NAMALWA (cell line): ENCODE results near the gene NDEL1.
A peak's percentile ranks its signal among the peaks of the same experiment; 100 is the strongest.
"Not testable (repeated sequence)": the region's sequence is repeated elsewhere in the genome, so short reads cannot be mapped to it uniquely, and the experiment has no call there.

Source experiments
- DNase-seq: peaks from one replicate; pipeline ENCODE4 v3.0.0-alpha.2; 2015; ENCODE audit warnings: low spot score

The NDEL1 gene, protein sequence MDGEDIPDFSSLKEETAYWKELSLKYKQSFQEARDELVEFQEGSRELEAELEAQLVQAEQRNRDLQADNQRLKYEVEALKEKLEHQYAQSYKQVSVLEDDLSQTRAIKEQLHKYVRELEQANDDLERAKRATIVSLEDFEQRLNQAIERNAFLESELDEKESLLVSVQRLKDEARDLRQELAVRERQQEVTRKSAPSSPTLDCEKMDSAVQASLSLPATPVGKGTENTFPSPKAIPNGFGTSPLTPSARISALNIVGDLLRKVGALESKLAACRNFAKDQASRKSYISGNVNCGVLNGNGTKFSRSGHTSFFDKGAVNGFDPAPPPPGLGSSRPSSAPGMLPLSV

DNA sequence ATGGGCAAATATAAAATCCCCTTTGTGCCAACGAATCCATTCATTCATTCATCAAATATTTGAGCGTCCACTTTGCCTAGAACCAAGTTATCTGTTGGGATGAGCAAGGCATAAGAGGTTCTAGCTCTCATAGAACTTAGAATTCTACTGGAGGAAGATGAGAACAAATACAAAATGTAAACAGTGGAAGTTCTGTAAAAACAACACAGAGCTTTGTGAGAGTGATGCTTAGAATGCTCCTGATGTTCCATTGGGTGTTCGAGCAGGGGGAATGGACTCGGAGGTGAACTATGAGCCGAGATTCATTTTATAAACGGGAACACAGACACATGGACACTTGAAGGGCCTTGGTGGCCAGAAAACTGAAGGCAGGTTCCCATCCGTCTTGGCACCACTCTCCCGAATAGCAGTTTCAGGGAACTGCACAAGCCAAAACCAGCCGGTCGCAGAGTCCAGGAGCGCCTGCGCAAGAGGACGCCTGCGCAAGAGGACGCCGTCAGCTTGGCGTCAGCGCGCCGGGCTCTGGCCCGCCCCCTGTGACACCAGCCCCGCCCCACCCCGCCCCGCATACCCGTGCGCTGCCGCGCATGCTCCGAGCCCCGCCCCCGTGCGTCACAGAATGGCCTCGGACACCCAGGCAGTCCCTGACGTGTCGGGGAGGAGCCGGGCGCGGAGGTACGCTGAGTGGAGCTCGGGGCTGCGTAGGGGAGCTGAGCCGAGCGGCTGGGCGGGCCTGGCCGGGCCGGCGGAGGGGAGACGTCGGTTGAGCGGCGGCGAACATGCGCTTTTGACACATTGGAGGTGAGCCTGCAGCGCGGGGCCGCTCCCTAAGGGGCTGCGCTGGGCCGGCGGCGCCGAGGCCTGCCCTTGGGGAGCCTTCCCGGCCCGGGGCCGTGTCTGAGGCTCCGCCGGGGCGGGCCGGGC, at the start of gene NDEL1:
TSS of gene NDEL1 (plus strand) at position 640 of the 924 bp plus-strand sequence. CDS start 8,388 bp downstream, outside the sequence.
- DNase-seq: peak; percentile 93

DNA sequence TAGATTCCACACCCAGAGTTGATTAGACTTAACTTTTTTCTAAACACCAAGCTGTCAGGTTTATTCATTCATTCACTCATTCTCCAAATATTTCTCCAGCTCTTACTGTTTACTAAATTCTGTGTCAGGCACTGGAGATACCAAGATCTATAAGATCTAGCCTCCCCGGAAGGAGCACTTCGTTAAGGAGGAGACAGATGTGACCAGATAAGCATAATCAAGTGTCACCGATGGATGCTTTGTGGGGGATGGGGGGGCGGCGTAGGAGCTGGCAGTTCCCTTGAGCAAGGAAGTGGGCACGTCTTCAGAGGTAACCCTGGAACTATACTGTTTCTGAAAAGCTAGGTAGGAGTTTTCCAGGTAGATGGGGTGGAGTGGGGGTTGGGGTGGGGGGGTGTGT, 48.8 kb upstream of the NDEL1 start:
- DNase-seq: no peak

DNA sequence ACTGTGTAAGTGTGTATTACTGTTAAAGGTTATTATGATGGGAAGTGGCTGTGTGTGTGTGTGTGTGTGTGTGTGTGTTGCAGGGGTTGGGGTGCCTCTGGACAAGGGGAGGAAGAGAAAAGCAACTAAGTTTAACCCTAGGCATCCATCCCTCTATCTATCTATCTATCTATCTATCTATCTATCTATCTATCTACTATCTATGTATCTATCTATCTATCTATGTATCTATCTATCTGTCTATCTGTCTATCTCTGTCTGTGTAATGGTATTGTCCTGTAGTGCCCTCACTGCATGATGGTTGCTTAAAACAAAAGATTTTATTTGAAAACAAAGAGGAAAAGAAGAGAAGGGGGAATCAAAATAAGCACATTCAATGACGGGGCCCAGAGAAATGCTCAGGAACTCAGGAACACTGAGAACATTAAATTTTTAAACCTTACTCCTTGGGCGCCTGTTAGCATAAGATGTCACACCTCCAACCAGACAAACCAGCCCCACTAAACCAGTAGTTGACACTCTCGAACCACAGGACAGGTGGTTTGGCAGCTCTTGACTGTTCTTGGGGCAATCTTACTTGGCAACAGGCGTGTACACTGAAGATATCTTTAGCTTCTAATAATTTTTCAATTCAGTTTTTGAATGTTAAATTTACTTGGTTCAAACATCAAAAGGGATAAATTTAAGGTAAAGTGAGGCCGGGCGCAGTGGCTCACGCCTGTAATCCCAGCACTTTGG, 47.6 kb upstream of the NDEL1 start:
- no peak for DNase-seq

DNA sequence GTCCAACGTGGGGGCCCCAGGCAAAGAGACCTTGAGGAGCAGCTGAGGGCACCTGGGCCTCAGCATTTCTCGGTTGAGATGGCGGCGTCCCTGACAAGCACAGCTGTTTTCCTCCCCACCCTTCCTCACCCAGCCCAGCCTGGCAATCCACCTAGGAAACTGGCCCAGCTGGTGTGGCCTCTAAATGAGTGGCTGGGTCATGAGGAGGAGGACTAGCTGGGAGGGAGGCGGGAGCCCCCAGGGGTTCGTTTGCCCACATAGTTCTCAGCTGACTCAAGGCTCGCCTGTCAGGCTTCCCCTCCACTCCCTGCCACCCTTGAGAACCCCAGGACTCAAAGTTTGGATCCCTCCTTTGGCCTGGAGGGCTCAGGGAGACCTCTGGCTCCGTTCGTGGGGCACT, 44.0 kb upstream of the NDEL1 start:
- no peak for DNase-seq

DNA sequence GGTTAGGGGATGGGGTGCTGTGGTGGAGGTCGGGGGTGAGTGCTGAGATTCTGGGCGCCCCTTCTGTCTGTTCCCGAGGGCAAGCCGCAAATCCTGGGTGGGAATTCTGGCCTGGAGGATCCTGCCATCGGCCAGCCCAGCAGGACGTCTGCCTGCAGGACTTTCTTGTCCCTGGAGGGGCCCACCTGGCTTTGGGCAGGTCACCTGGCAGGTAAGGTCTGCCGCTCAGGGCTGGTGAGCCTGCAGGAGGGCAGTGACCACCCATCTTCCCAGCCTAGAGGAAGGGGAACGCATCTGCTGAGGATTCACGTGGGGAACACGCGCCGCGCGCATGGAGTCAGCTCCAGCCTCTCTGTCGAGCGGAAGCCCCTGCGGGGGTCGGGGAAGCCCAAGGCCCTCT, 43.4 kb upstream of the NDEL1 start:
- DNase-seq: no peak

DNA sequence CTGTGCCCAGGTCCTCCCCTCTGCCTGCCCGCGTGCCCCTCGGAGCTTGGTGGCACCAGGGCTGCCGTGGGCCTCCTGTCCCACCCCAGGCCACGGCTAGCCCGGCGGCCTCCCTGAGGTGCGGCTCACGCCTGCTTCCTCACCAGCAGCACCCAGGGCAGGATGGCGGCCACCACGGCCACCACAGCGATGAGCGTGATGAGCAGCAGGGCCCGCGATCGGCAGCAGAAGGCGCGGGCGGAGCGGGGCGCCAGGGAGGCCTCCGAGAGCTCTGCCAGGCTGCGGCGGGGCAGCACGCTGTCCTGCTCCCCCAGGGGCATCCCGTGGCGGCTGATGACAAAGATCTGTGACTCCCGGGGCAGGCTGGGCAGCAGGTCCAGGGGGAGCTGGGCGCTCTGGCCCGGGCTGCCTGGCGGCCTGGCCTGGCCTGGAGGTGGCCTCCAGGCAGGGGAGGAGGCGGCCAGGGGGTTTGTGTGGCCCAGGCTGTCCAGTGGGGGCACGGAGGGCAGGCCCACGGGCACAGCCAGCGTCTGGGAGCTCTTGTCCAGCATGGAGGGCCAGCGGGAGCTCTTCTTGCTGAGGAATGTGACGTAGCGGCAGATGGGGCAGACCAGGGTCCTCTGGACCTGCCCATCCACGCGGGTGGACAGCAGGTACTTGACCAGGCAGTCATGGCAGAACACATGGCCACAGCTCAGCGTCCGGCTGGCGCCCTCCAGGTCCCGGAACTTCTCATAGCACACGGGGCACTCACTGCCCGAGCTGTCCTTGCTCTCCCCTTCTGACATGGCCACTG, 42.8 kb upstream of the NDEL1 start:
- DNase-seq: no peak

DNA sequence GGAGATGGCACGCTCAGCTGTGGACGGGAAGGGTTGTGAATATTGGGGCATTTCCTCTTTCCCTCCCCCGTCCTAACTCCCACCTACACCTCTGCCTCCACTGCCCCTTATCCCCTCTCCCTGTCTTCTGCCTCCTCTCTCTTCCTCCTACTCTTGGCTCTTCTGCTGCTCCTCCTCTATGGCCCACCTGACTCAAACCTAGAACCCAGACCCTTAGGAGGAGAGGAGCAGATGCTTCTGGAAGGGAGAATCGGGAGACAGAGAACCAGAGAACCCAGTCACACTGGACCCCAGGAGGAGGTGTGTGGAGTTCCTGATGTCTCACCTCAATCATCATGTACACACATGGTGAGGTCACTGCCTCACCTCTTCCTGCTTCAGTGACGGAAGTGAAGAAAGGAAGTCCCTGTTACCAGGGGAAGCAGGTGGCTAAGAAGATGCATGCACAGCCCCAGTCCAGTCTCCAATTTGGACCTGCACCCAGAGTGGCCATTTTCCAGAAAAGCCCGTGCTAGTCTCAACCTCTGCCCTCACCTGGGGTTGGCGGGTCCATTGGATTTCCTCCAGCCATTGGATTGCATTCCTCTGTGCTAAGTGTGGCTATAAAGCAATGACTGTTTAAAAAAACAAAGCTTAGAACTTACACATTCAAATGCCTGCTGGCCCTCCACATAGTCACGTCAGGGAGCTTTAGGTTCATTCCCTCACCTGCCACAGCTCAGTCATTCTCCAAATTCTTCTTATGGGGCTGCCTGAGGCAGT, 42.0 kb upstream of the NDEL1 start:
- DNase-seq: peak; percentile 21

DNA sequence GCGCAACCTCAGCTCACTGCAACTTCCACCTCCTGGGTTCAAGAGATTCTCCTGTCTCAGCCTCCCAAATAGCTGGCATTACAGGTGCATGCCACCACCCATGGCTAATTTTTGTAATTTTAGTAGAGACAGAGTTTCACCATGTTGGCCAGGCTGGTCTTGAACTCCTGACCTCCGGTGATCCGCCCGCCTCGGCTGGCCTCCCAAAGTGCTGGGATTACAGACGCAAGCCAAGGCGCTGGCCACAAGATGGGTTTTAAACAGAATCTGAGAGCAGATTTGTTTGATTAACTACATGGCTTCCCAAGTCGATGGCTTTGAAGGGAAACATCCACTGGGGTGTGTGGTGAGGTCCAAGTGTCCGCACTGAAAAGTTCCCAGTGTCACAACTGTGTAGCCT, 41.2 kb upstream of the NDEL1 start:
- DNase-seq: not testable (repeated sequence)

DNA sequence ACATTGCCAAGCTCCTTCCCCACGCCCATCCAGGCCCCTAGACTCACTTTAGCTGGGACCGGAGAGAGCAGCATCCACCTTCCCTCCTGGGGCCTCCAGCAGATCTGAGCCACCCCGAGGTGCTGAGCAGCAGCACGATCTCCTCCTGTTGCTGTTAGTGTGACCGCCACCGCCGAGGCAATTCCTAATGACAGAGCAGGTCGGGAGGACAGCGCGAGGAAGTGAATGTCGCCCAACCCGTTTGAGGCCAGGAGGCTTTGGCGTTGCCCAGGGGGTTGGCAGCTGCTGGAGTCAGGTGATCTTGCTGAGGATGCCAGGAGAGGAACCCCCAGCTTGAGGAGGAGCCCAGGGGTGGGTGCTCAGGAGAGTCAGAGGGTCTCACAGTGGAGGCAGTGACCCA, 38.0 kb upstream of the NDEL1 start, which contains the start of gene RNF222:
TSS of gene RNF222 (minus strand) at position 192 of the 400 bp plus-strand sequence. CDS start 4,366 bp downstream, outside the sequence.
- DNase-seq: no peak

DNA sequence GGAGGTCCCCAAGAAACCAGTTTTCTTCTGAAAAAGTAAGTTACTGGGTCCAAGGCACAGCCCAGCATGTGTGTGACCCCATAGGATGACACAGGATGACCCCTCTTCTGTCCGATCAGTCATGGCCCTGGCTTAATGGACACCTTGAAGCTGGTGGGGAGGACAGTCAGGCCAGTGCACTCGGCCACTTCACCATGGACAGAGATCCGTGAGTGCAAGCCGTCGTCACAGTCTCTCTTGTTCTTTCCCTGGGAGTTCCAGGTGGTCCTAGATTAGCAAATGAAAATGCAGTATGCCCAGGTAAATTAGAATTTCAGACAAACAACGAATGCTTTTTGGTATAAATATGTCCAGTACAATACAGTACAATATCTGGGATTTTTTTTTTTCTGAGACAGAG, 36.7 kb upstream of the NDEL1 start:
- no peak for DNase-seq

DNA sequence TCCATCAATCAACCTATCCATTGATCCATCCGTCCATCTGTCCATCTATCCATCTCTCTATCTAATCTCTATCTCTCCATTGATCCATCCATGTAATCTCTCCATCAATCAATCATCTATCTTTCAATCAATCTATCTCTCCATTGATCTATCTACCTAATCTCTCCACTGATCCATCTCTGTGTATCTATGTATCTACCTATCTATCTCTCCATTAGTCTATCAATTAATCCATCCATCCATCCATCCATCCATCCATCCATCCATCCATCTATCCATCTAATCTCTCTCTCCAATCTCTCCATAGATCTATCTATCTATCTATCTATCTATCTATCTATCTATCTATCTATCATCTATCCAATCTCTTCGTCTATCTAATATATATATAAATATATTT, 34.6 kb upstream of the NDEL1 start:
- DNase-seq: no peak

DNA sequence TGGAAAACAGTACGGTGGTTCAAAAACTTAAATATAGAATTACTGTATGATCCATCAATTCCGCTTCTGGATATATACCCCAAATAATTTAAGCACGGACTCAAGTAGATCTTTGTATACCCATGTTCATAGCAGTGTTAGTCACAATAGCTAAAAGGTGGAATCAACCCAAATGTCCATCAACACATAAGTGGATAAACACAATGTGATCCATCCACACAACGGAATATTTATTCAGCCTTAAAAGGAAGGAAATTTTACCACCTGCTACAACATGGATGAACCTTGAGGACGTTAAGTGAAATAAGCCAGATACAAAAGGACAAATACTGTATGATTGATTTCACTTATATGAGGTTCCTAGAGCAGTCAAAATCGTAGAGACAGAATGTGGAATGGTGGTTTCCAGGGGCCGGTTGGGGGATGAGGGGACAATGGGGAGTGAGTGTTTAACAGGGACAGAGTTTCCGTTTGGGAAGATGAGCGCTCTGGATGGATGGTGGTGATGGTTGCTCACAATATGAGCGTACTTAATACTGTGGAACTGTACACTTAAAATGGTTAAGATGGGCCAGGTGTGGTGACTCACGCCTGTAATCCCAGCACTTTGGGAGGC, 32.7 kb upstream of the NDEL1 start:
- no peak for DNase-seq

DNA sequence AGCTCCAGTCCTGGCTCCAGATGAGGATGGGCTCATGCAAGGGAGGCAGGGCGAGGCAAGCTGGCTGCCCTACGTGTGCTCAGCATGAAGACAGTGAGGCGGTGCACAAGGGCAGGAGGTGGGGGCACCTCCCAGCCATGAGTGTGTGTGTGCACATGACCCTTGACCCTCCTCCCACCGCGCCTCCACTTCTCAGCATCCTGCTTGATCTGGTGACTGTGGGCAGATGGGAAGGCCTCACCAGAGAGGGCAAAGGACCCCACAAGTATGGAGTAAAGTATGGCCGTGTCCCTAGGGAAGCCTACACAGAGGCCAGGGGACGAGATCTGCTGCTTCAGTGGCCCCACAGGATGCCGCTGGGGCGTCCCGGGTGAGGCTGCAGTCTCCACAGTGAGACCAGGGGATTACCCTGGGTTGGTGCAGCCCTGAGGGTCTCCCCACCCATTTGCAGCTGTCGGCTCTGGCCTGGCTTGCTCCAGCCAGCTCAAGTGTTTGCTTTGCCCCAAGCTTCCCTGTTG, 30.1 kb upstream of the NDEL1 start:
- DNase-seq: no peak

DNA sequence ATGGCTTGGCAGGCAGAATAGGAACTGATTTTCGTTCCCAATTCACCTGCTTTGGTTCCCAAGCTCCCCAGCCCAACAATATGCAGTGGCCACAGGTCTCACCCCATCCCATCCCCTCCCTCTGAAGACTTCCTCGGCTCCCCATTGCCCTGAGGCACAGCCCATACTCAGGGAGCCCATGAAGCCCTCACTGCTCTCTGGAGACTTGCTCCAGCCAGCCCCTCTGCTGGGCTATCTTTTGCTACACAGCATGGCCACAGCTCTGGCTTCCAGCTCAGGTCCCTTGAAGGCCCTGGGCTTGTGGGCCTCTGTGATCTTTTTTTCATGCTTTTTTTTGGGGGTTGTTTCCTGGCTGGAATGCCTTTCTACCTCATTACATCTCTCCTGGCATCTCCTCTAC, 29.5 kb upstream of the NDEL1 start:
- no peak for DNase-seq

DNA sequence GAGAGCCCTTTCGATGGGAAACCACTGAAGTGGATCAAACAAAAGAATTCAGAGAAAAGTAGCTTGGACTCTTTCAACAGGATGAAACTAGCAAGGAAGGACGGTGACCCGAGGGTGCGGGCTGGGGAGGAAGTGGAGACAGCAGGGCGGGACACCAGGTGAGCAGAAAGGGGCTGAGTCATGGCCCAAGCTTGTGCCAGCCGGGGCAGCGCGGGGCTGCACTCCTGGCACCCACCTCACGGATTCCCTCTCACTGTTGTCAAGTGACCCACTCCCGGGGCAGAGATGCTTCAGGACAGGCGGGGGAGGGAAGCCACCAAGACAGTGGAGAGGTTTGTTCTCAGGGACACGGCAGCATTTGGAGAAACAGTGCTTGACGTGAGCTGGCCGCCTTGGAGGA, 27.3 kb upstream of the NDEL1 start:
- DNase-seq: no peak

DNA sequence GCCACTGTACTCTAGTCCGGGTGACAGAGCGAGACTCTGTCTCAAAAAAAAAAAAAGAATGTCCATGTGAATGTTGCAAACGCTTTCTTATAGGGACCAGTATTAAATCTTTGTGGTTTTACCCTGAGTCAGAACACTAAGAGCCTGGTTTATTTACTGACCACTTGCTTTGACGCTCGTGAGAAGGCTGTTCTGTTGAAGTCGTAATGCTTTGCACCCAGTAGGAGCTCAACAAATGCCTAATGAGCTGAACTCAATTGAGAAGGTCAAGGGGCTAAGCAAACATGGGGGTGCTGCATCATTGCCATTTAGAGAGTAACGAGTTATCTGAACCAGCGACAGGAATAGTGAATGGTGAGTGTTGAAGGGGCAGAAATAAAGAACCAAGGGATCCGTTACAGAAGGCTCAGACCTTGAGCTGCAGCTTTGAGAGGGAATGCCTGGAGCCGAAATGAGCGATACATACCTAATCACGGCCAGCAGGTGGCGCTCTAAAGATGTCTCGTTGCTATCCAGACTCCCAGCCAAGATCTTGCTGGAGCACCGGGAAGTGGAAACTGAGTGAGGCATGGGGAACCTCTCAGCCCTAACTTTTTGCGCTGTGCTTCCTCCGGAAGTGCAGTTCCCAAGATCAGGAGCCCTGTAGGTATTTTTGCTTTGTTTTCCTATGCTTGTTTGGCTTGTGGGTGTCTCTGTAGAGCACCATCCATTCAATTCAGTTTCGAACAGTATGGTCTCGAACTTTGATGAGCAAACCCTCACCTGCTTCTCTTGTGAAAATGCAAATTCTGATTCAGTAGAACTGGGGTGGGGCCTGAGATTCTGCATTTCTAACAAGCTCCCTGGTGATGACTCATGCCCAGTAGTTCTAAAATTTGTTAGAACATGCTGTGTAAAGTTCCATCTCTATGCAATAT, 25.5 kb upstream of the NDEL1 start:
- peak; percentile 65 for DNase-seq

DNA sequence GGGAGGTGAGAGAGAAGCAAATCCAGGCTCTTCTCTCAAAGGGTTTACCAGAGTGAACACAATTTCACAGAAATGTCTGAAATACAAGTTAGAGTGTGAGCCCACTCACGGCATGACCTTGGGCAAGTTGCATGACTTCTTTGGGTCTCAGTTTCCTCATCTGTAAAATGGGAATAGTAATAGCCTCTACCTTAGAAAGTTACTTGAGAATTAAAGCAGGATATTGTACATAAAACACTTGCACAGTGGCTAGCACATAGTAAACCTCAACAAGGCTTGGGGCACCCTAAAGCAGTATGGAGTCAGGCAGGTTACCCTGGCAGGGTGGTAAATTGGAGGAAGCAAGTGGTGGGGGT, 24.8 kb upstream of the NDEL1 start:
- no peak for DNase-seq

DNA sequence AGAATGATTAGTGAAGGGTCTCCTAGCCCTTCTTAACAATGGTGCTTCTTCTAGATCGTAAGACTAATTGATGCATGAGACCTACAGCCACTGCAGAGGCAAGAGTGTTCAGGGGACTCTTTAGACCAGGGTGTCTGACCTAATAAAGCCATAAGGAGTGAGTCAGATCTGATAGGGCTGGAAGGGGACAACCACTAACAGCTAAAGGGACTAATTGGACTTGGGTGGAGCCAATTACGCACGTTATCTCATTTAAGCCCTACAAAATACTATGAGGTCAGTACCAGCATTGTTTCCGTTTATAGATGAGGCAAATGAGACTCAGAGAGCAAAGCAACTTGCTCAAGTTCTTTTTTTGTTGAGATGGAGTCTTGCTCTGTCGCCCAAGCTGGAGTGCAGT, 23.6 kb upstream of the NDEL1 start:
- DNase-seq: no peak

DNA sequence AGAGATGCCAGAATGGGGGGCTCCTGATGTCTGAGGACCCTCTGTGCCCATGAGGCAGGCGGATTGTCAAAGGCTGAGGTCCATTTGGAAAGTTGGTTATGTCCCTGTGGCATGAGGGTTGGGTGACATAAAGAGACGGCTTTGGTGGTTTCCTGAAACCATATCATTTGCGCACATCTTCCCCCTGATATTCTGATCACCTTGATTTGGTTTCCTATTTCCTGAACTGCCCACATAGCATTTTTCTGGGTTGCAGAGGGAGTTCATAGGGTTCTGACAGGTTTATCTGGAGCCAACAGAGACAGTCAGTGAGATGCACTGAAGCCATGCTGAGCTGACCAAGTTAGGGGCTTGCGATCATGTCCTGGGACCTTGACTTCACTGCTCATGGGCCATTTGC, 22.4 kb upstream of the NDEL1 start:
- no peak for DNase-seq
